ENCODE results near the gene TSPAN32. TPM values are rescaled to one million over a fixed set of nuclear protein-coding genes. Genes with fewer than 3 reads are reported as not detected.

Gene TSPAN32
- total RNA-seq, 3 donors from 2014 or later (not counting 1 experiment from before 2014, with no cell fraction given), result 268 to 327 (median 299) TPM

DNA sequence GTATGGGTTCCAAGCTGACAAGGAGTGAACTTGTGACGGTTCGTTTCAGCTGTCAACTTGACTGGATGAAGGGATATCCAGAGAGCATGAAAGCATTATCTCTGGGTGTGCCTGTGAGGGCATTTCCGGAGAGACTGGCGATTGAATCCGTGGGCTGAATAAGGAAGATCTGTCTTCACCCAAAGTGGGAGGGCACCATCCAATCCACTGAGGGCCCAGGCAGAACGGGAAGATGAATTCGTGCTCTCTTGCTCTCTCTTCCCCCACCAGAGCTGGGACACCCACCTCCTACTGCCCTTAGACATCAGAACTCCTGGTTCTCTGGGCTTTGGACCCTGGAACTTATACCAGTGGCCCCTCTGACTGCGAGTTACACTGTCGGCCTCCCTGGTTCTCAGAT lies 59.8 kb downstream of the TSPAN32 start:
- intact Hi-C loops (cut with micrococcal nuclease), result no loop called here
- Mint-ChIP-seq H3K9me3 (no peaks in the 10 kb centered on the region), H3K27ac (no peak overlapping the region), H3K27me3 (ENCODE audit: low read depth in 2 of 2) (peaks cover 0 to 6% of the 10 kb centered on the region in 2 donors), H3K4me1 (peaks cover 0 to 4% of the 10 kb centered on the region in 2 donors), H3K36me3 (no peaks in the 10 kb centered on the region), H3K4me3 (no peak overlapping the region)
- no peaks in the 10 kb centered on the region for H3K9me3 ChIP-seq (ENCODE audit: control insufficient read depth, insufficient read depth, low read length)
- H3K4me3 ChIP-seq (ENCODE audit: low read length), result no peak overlapping the region
- WGBS (ENCODE audit: insufficient coverage), result 94% methylated on average over 9 of the region's 9 CpGs
- DNase-seq (no peak), ATAC-seq (no peak)
- no peak overlapping the region for H3K27ac ChIP-seq (ENCODE audit: low read length)
- no peaks in the 10 kb centered on the region for H3K36me3 ChIP-seq (ENCODE audit: control insufficient read depth, insufficient read depth, low read length)
- H3K27me3 ChIP-seq (ENCODE audit: control insufficient read depth, insufficient read depth, low read length), result no peaks in the 10 kb centered on the region
- no peaks in the 10 kb centered on the region for H3K4me1 ChIP-seq (ENCODE audit: control insufficient read depth, insufficient read depth, low read length)
- TF ChIP-seq, protein P1, sequence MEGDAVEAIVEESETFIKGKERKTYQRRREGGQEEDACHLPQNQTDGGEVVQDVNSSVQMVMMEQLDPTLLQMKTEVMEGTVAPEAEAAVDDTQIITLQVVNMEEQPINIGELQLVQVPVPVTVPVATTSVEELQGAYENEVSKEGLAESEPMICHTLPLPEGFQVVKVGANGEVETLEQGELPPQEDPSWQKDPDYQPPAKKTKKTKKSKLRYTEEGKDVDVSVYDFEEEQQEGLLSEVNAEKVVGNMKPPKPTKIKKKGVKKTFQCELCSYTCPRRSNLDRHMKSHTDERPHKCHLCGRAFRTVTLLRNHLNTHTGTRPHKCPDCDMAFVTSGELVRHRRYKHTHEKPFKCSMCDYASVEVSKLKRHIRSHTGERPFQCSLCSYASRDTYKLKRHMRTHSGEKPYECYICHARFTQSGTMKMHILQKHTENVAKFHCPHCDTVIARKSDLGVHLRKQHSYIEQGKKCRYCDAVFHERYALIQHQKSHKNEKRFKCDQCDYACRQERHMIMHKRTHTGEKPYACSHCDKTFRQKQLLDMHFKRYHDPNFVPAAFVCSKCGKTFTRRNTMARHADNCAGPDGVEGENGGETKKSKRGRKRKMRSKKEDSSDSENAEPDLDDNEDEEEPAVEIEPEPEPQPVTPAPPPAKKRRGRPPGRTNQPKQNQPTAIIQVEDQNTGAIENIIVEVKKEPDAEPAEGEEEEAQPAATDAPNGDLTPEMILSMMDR (IDR thresholded peaks at IDR 0.05), result no peak

DNA sequence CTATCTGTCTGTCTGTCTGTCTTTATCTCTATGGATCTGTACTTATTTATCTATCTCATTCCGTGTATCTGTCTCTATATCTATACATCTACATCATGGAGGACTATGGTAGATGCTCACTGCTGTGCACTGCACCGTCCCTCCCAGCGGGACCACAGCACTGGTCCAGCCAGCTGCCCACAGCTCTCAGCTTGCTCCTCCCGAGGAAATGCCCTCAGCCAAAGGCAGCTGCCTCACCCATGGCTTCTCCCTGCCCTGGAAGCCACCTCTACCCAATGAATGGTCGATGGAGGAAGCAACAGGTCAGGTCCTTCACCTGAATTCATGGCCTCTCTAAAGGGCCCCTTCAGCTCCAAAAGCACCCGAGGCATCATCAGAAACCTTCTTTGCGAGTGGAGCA lies 60.6 kb downstream of the TSPAN32 start:
- H3K9me3 Mint-ChIP-seq, result no peaks in the 10 kb centered on the region
- H3K4me1 ChIP-seq (ENCODE audit: control insufficient read depth, insufficient read depth, low read length), result no peaks in the 10 kb centered on the region
- intact Hi-C loops (cut with micrococcal nuclease), result no loop called here
- no peak overlapping the region for H3K27ac ChIP-seq (ENCODE audit: low read length)
- no peaks in the 10 kb centered on the region for H3K27me3 ChIP-seq (ENCODE audit: control insufficient read depth, insufficient read depth, low read length)
- H3K27me3 Mint-ChIP-seq (ENCODE audit: low read depth in 2 of 2), result peaks cover 0 to 11% of the 10 kb centered on the region in 2 donors
- no peaks in the 10 kb centered on the region for H3K36me3 Mint-ChIP-seq
- H3K27ac Mint-ChIP-seq, result no peak overlapping the region
- TF ChIP-seq, protein P1 (IDR thresholded peaks at IDR 0.05), result no peak
- H3K9me3 ChIP-seq (ENCODE audit: control insufficient read depth, insufficient read depth, low read length), result no peaks in the 10 kb centered on the region
- WGBS (ENCODE audit: insufficient coverage), result 86% methylated on average over 7 of the region's 7 CpGs
- no peak for ATAC-seq
- no peaks in the 10 kb centered on the region for H3K36me3 ChIP-seq (ENCODE audit: control insufficient read depth, insufficient read depth, low read length)
- no peak overlapping the region for H3K4me3 Mint-ChIP-seq
- no peak overlapping the region for H3K4me3 ChIP-seq (ENCODE audit: low read length)
- DNase-seq, result no peak
- H3K4me1 Mint-ChIP-seq, result peaks cover 0 to 4% of the 10 kb centered on the region in 2 donors

DNA sequence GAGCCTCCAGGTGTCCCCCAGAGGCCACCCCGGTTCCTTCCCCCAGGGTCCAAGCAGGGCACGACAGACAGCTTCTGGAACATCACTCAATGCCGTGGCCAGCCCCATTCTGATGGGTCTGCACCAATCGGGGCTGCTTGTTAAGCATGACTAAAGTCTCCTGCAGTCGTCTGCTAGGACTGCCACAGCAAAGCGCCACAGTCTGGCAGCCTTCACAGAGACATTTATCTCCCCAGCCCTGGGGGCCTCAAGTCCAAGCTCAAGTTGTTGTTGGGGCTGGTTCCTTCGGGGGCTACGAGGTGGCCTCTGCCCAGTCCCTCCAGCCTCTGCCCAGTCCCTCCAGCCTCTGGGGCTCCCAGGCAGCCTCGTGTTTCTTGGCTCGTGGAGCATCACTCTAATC lies 61.3 kb downstream of the TSPAN32 start:
- intact Hi-C loops (cut with micrococcal nuclease), result no loop called here
- H3K4me3 ChIP-seq (ENCODE audit: low read length), result no peak overlapping the region
- H3K4me1 ChIP-seq (ENCODE audit: control insufficient read depth, insufficient read depth, low read length), result no peaks in the 10 kb centered on the region
- Mint-ChIP-seq H3K27me3 (ENCODE audit: low read depth in 2 of 2) (peaks cover 0 to 11% of the 10 kb centered on the region in 2 donors), H3K4me1 (peaks cover 0 to 4% of the 10 kb centered on the region in 2 donors), H3K9me3 (no peaks in the 10 kb centered on the region), H3K4me3 (no peak overlapping the region), H3K27ac (no peak overlapping the region), H3K36me3 (no peaks in the 10 kb centered on the region)
- no peaks in the 10 kb centered on the region for H3K36me3 ChIP-seq (ENCODE audit: control insufficient read depth, insufficient read depth, low read length)
- H3K27me3 ChIP-seq (ENCODE audit: control insufficient read depth, insufficient read depth, low read length), result no peaks in the 10 kb centered on the region
- no peak overlapping the region for H3K27ac ChIP-seq (ENCODE audit: low read length)
- TF ChIP-seq, protein P1 (IDR thresholded peaks at IDR 0.05), result no peak
- WGBS (ENCODE audit: insufficient coverage), result 87% methylated on average over 10 of the region's 10 CpGs
- ATAC-seq, result no peak
- DNase-seq, result no peak
- no peaks in the 10 kb centered on the region for H3K9me3 ChIP-seq (ENCODE audit: control insufficient read depth, insufficient read depth, low read length)
